Muscle layer of colon (tissue), 2 donors: ENCODE results near the gene MACROD2.

ENCODE experiments used
- H3K27ac ChIP-seq: one replicate; pipeline ENCODE4 v1.7.0; 2013; ENCODE audit warnings: low read depth, mild to moderate bottlenecking, low read length, moderate library complexity
- H3K27me3 ChIP-seq, 2 donors: one replicate each; pipeline ENCODE4 v1.7.0; 2013; ENCODE audit warnings: low read length in 2 of 2, mild to moderate bottlenecking in 2 of 2; ENCODE audit not compliant: insufficient read depth in 2 of 2, control insufficient read depth in 1 of 2
- H3K36me3 ChIP-seq: one replicate; pipeline ENCODE4 v1.7.0; 2013; ENCODE audit warnings: mild to moderate bottlenecking, low read length; ENCODE audit not compliant: insufficient read depth
- H3K4me1 ChIP-seq: one replicate; pipeline ENCODE4 v1.7.0; 2013; ENCODE audit warnings: mild to moderate bottlenecking, low read length; ENCODE audit not compliant: insufficient read depth
- H3K4me3 ChIP-seq, 2 donors: one replicate each; pipeline ENCODE4 v1.7.0; 2013; ENCODE audit warnings: low read length in 2 of 2, low read depth in 1 of 2, mild to moderate bottlenecking in 1 of 2, moderate library complexity in 1 of 2
- H3K9ac ChIP-seq: one replicate; pipeline ENCODE4 v1.7.0; 2013; ENCODE audit warnings: low read length
- H3K9me3 ChIP-seq: one replicate; pipeline ENCODE4 v1.7.0; 2013; ENCODE audit warnings: mild to moderate bottlenecking, low read length
- donor health status: abdominal sarcoma.
- donor health status: Adenocarcinoma of cecum.

The MACROD2 gene

DNA sequence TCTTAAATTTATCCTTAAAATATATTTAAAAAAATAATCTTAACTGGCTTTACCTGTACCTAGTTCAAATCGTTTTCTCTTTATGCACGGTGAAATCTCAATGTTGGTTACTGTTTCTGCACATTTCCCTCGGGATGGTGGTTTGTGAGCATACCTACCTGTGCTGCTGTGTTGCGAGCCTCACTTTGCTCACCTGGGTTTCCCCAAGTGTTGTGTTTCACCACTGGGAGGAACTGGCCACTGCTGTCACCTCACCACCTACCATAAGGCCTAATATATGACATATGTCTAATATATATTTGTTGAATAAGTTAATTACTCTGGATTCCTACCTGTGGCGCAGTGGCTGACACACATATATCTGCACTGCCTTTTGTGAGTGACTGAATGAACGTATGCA lies 835.6 kb downstream of the MACROD2 start:
- no peak overlapping the region for H3K4me3 ChIP-seq
- no peaks in the 10 kb centered on the region for H3K9me3 ChIP-seq
- no peaks in the 10 kb centered on the region for H3K4me1 ChIP-seq
- no peak overlapping the region for H3K27ac ChIP-seq
- no peak overlapping the region for H3K9ac ChIP-seq
- no peaks in the 10 kb centered on the region for H3K36me3 ChIP-seq
- H3K27me3 ChIP-seq = no peaks in the 10 kb centered on the region

DNA sequence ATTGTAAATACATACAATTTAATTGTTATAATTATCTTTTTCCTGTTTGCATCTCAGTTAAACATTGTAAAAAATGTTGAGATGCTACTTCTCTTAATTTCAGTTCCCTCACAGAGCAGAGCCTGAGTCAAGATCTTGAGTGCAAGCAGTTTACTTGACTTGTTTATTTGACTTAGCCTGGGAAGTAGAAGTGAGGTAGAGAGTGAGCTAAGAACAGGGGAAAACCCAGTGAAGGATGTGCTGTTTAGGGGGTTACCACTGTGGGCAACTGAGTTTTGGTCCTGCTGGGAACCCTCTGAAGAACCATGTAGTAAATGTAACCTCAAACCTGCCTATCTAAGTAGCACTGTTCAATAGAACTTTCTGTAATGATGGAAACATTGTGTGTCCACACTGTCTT lies 837.3 kb downstream of the MACROD2 start:
- H3K4me3 ChIP-seq = no peak overlapping the region
- no peak overlapping the region for H3K9ac ChIP-seq
- H3K27ac ChIP-seq = no peak overlapping the region
- no peaks in the 10 kb centered on the region for H3K36me3 ChIP-seq
- no peaks in the 10 kb centered on the region for H3K9me3 ChIP-seq
- H3K4me1 ChIP-seq = no peaks in the 10 kb centered on the region
- H3K27me3 ChIP-seq = no peaks in the 10 kb centered on the region

DNA sequence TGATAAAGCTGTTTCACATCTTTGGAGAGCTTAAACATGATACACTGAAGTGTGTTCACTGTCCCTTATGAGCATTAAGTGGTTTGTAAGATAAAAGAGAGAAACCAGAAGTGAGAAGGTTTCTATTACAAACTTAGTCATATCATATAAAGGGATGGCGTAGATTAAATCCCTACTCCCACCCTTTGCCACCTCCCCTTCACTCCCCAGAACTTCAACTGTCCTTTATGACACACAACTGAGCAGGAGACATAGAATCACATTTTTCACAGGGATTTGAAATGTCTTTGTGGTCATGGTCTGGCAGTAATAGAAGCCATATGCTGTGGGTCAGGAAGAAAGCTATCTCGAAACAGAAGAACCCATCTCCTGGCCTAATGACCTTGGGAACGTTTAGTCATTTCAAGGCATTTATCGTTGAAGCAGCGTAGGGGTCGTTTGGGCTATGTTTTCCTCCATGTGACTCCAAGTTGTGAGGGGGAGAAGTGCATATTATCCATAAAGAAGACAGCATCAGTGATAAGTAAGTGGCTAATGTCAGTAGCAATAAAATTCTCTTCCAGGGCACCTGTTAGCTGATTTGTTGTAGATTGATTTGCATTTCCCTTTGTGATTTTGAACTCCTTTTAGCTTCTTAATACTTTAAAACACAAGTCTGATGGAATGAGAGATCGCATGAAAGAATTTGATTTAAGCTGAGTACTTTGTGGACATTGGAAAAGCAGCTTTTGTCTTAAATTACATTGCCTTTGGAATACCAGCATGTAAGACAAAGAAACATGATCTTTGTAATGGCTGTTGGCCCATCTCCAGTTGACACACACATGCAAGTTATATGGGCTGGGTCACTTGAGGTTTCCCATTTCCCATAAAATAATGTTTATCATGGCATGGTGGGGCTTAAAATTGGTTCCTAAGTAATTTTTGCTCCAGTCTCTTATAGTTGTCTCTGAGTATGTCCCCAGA lies 843.6 kb downstream of the MACROD2 start:
- no peak overlapping the region for H3K4me3 ChIP-seq
- no peaks in the 10 kb centered on the region for H3K4me1 ChIP-seq
- H3K9ac ChIP-seq = no peak overlapping the region
- no peak overlapping the region for H3K27ac ChIP-seq
- no peaks in the 10 kb centered on the region for H3K36me3 ChIP-seq
- H3K9me3 ChIP-seq = no peaks in the 10 kb centered on the region
- no peaks in the 10 kb centered on the region for H3K27me3 ChIP-seq

DNA sequence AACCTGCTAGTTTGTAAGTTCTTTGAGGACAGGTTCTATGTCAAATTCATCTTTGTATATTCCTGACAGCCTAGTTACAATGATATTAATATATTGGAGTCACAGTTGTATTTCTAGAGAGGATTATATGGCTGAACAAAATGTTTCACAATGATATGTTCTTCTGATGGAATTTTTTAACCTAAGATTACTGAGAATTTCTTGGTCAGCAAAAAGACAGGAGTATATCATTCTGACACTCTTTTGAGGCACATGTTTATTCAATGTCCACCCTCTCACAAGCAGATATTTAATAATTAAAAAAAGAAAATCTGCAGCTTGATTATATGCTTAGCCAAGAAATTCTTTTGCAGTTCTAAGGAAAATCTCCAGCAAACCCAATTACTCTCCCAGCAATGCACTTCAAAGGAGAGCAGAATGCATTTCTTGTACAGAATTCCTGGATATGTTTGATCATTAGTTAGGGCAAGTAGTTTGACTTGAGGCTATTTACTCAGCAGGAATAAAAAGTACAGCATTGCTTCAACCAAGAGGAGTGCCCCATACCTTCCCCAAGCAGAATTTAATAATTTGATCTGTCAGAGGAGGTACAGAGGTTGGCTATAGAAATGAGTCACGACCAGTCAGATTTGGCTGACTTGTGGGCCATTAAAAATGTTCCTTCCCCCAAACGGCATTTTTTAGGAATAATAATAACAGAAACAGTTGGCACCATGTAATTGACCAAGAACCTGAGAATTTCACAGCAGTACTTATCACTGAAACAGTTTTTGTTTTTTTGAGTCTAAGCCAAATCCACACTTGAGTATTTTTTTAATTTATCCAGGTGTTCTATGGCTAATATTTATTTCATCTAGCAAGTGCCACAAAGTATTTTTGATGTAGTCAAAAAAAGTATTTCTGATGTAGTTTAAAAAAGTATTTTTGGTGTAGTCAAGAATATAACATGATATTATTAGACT lies 850.2 kb downstream of the MACROD2 start:
- no peaks in the 10 kb centered on the region for H3K9me3 ChIP-seq
- H3K4me1 ChIP-seq = no peaks in the 10 kb centered on the region
- no peak overlapping the region for H3K4me3 ChIP-seq
- no peaks in the 10 kb centered on the region for H3K36me3 ChIP-seq
- no peak overlapping the region for H3K27ac ChIP-seq
- no peaks in the 10 kb centered on the region for H3K27me3 ChIP-seq
- H3K9ac ChIP-seq = no peak overlapping the region

DNA sequence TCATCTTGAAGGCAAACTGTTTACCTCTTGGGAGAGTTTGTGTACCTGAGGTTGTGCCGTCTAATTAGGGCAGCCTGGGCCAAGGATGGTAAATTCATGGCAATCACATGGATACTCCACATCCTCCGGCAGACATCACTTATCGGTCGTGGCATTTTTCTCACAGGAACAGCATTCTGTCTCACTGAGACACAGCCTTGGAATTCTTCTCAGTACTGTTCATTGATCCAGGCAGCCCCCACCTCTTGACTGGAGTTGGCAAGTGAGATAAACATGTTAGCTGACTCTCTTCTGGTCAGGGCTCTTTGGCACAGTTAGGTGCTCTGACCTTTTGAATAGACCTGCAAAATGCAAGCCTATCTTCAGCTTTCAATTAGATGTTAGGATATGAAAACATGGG lies 853.5 kb downstream of the MACROD2 start:
- H3K4me3 ChIP-seq = no peak overlapping the region
- no peaks in the 10 kb centered on the region for H3K27me3 ChIP-seq
- H3K4me1 ChIP-seq = no peaks in the 10 kb centered on the region
- H3K9ac ChIP-seq = no peak overlapping the region
- H3K27ac ChIP-seq = no peak overlapping the region
- no peaks in the 10 kb centered on the region for H3K36me3 ChIP-seq
- H3K9me3 ChIP-seq = no peaks in the 10 kb centered on the region

DNA sequence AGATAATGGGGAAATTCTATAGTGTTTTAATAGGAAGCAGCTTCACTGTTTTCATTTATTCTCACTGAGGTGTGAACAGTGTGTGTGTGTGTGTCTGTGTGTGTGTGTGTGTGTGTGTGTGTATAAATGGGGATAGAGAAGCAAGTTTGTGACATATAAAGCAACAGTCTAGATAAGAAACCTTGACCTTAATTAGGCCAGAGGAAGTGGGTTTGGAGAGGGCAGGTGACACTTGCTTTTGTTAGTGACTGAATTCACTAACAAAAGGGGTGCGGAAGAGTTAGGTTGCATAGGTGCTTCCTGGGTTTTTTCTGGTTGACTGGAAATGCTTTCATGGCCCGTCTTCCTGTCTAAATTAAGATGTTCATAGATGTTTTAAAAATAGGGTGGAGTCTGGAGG lies 857.8 kb downstream of the MACROD2 start:
- Histone ChIP-seq H3K4me1 (no peaks in the 10 kb centered on the region), H3K9ac (no peak overlapping the region), H3K4me3 (no peak overlapping the region), H3K36me3 (no peaks in the 10 kb centered on the region), H3K27me3 (no peaks in the 10 kb centered on the region), H3K27ac (no peak overlapping the region), H3K9me3 (no peaks in the 10 kb centered on the region)

DNA sequence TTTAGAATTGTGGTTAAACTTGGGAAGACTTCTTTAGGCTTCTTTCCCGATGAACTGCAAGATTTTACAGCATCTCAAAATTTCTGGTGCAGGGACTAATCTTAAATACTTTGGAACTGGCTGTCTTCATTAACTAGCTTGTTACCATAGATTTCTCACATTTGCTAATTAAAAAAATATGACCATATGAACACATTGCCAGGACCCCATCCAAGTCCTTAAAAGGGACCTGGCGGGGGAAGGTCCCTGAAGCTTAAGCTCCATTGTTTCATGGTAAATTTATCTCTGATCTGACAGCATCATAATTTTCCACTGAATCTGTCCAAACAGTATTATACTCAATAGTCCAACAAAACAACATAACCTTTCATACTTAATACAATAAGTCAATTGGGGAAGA lies 859.9 kb downstream of the MACROD2 start:
- no peak overlapping the region for H3K27ac ChIP-seq
- H3K4me1 ChIP-seq = peaks cover 3% of the 10 kb centered on the region
- H3K36me3 ChIP-seq = no peaks in the 10 kb centered on the region
- no peaks in the 10 kb centered on the region for H3K9me3 ChIP-seq
- H3K27me3 ChIP-seq = no peaks in the 10 kb centered on the region
- no peak overlapping the region for H3K9ac ChIP-seq
- H3K4me3 ChIP-seq = no peak overlapping the region

DNA sequence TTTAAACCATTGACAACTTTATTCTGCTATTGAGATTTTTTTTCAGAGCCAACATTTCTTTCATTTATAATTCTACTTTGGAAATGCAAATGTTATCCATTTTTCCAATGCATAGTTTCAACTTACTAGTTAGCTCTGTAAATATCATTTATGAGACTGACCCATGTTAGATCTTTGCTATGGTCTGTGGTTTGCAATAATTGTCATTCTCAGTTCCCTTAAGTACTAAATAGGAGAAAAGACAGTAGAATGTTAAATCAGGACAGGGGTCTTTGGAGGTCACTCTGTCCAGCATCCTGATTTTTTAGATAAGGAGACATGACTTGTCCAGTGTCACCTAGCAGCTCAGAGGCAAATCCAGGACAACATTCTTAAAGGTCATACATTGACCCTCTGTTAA lies 864.3 kb downstream of the MACROD2 start:
- Histone ChIP-seq H3K4me3 (no peak overlapping the region), H3K9ac (no peak overlapping the region), H3K4me1 (peaks cover 9% of the 10 kb centered on the region), H3K27me3 (no peaks in the 10 kb centered on the region), H3K9me3 (no peaks in the 10 kb centered on the region), H3K36me3 (no peaks in the 10 kb centered on the region), H3K27ac (no peak overlapping the region)

DNA sequence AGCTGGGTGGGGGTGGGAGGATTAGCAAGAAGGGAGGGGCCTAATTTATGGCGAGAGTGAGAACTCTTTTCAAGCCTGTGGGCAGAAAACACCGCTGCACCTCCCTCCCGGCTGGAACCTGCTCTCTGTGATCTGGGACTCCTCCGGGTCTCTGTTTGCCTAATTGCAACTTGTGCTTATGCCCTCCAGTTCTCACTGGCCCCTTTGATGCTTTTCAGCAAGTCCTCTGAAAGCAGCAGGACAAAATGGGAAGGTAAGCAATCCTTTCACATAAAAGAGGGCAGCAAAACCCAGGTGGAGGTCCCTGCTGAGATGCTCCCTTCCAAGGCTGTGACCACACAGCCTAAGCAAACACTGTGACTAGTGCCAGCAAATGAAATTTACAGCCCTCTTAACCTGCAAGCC lies 865.1 kb downstream of the MACROD2 start:
- H3K36me3 ChIP-seq = no peaks in the 10 kb centered on the region
- no peak overlapping the region for H3K4me3 ChIP-seq
- H3K27me3 ChIP-seq = no peaks in the 10 kb centered on the region
- H3K4me1 ChIP-seq = peaks cover 9% of the 10 kb centered on the region
- no peak overlapping the region for H3K27ac ChIP-seq
- H3K9me3 ChIP-seq = no peaks in the 10 kb centered on the region
- H3K9ac ChIP-seq = no peak overlapping the region

DNA sequence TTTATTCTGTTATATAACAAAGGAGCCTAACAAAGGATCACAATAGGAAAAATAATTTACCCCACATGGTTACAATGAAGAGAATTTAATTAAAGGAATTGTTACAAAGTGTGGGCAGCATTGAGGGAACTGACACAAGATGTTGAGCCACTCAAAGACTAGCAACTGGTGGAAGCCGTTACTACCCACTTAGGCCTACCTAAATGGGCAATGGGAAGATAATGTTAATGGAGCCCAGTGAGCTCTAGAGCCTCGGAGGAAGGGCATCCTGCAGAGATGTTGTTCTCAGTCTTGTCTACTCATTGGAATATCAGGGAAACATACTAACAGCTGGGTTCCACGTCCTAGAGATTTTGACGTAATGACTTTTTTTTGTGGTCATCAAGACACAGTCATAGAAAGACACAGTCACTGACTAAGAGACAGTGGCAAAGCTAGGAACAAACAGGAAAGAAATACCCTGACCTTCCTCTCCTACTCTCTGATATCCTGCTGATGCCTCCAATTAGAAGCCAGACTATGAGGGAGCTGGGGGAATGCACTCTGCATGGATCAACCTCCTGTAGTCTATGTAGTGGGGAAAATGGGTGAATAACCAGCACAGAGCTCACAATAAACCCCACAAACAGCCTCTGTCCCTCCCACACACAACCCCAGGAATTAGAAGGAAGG lies 865.8 kb downstream of the MACROD2 start:
- H3K4me3 ChIP-seq = no peak overlapping the region
- H3K36me3 ChIP-seq = no peaks in the 10 kb centered on the region
- no peak overlapping the region for H3K27ac ChIP-seq
- no peaks in the 10 kb centered on the region for H3K27me3 ChIP-seq
- no peak overlapping the region for H3K9ac ChIP-seq
- no peaks in the 10 kb centered on the region for H3K9me3 ChIP-seq
- H3K4me1 ChIP-seq = peaks cover 9% of the 10 kb centered on the region

DNA sequence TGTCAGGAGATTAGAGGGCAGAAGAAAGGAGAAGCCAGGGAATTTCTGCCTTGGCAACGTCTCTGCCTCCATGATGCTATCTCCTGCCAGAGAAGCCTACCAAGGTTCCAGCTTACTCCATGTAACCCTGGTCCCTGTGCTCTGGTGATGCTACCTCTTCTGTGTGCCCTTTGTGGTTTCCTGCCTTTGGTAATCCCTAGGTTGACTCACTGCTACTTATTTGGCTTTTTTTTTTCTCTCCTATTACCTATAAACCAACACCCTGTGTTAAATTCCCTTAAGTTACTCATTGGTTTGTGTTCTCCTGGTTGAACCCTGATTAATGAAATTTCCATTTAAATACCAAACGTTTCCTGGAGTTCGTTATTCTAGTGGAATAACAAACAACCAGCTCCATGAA lies 869.9 kb downstream of the MACROD2 start:
- no peak overlapping the region for H3K4me3 ChIP-seq
- H3K4me1 ChIP-seq = peaks cover 7% of the 10 kb centered on the region
- no peaks in the 10 kb centered on the region for H3K9me3 ChIP-seq
- no peak overlapping the region for H3K9ac ChIP-seq
- no peaks in the 10 kb centered on the region for H3K36me3 ChIP-seq
- H3K27me3 ChIP-seq = no peaks in the 10 kb centered on the region
- no peak overlapping the region for H3K27ac ChIP-seq
